ENCODE results near the gene VEZT.
A peak's percentile ranks its signal among the peaks of the same experiment; 100 is the strongest.

Gene VEZT

DNA sequence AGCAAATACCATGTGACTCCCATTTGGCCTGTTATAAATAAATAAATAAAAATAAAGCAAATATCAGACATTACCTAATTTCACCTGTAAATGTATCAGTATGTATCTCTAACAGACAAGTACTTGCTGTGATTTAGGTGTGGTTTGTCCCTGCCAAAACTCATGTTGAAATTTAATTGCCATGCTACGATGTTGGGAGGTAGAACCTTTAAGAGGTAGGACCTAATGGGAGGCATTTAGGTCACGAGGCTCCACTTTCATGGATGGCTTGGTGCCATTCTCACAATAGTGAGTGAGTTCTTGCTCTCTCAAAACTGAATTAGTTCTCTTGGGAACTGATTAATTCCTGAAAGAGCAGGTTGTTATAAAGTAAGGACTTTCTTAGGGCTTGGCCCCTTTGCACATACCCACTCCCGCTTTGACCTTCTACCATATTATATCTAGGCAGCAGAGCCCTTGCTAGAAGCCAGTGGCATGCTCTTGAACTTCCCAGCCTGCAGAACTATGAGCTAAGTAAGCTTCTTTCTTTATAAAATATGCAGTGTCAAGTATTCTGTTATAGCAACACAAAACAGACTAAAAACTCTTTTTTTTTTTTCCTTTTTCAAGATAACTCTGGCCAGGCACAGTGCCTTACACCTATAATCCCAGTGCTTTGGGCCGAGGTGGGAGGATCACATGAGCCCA is 26.0 kb downstream of the VEZT start:
- Histone ChIP-seq H3K4me3 (ENCODE audit: low read length) (no peak overlapping the region), H3K9me3 (ENCODE audit: insufficient read depth, low read depth, low read length) (no peaks in the 10 kb centered on the region), H3K27ac (ENCODE audit: low read length) (no peak overlapping the region), H3K27me3 (ENCODE audit: insufficient read depth, low read length) (no peaks in the 10 kb centered on the region), H3K9ac (ENCODE audit: low read depth, low read length) (no peak overlapping the region), H3K36me3 (ENCODE audit: insufficient read depth, low read depth, low read length) (peaks cover 19% of the 10 kb centered on the region; the same call in 1 of the 2 replicates), H3K4me1 (ENCODE audit: insufficient read depth, low read length) (no peaks in the 10 kb centered on the region)

DNA sequence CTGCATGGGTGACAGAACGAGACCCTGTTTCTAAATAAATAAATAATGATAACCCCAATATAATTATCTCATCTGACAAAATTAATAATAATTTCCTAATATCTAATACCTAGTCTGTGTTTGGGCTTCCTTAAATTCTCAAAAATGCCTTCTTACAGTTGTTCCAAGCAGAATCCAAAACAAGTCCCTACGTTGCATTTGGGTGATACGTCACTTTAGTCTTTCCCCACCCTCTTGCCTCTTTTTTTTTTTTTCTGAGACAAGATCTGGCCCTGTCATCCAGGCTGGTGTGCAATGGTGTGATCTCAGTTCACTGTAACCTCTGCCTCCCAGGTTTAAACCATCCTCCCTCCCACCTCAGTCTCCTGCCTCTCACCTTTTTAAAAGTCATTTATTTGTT is 26.7 kb downstream of the VEZT start:
- Histone ChIP-seq H3K9me3 (ENCODE audit: insufficient read depth, low read depth, low read length) (no peaks in the 10 kb centered on the region), H3K27ac (ENCODE audit: low read length) (no peak overlapping the region), H3K36me3 (ENCODE audit: insufficient read depth, low read depth, low read length) (peaks cover 19% of the 10 kb centered on the region; the same call in 1 of the 2 replicates), H3K4me3 (ENCODE audit: low read length) (no peak overlapping the region), H3K9ac (ENCODE audit: low read depth, low read length) (no peak overlapping the region), H3K27me3 (ENCODE audit: insufficient read depth, low read length) (no peaks in the 10 kb centered on the region), H3K4me1 (ENCODE audit: insufficient read depth, low read length) (peaks cover 3% of the 10 kb centered on the region; the same call in 1 of the 2 replicates)

DNA sequence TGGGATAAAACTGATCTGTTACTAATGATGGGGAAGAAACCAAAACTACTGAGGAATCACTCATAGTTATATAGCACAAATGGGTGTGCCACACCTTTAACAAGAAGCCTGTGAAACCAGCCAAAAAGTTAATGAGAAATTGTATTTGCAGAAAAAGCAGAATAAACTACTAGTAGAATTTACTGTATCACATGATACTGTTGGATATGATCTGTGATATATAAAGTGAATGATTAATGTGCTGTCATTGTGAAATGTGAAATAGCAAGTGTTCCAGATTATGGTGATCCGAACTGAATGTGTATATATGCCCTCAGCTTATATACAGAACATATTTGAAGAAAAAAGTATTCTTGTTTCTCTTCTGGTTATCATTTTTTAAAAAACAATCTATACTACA is 30.5 kb downstream of the VEZT start:
- peaks cover 5% of the 10 kb centered on the region; the same call in 1 of the 2 replicates for H3K4me1 ChIP-seq (ENCODE audit: insufficient read depth, low read length)
- no peak overlapping the region for H3K4me3 ChIP-seq (ENCODE audit: low read length)
- H3K9me3 ChIP-seq (ENCODE audit: insufficient read depth, low read depth, low read length): no peaks in the 10 kb centered on the region
- peaks cover 15% of the 10 kb centered on the region for H3K36me3 ChIP-seq (ENCODE audit: insufficient read depth, low read depth, low read length)
- H3K27ac ChIP-seq (ENCODE audit: low read length): no peak overlapping the region
- no peak overlapping the region for H3K9ac ChIP-seq (ENCODE audit: low read depth, low read length)
- no peaks in the 10 kb centered on the region for H3K27me3 ChIP-seq (ENCODE audit: insufficient read depth, low read length)

DNA sequence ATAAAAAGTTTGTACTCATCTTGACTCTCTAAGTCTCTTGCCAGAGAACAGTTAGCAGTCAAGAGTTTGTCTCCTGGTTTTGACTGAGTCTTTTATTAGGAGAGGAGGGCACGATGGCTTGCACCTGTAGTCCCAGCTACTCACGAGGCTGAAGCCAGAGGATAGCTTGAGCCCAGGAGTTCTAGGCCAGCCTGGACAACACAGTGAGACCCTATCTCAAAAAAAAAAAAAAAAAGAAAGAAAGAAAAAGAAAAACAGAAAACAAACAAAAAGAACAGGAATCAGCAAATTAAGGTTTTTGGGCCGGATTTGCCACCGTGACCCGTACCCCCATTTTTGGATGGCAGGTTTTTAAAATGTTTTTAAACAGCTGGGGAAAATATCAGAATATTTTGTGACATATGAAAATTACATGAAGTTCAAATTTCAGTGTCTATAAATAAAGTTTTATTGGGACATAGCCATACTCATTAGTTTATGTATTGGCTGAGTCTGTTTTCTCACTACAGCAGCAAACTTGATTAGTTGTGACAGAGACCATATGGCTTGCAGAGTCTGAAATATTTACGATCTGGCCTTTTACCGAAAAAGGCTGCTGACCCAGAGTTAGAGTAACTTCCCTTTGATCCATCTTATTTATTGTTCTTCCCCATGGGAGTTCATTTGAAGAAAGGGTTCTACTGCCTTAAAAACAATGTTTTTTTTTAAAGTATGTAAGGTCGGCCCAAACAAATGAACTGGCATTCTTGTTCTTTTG is 31.2 kb downstream of the VEZT start:
- Histone ChIP-seq H3K27me3 (ENCODE audit: insufficient read depth, low read length) (no peaks in the 10 kb centered on the region), H3K4me1 (ENCODE audit: insufficient read depth, low read length) (peaks cover 5% of the 10 kb centered on the region; the same call in 1 of the 2 replicates), H3K27ac (ENCODE audit: low read length) (no peak overlapping the region), H3K4me3 (ENCODE audit: low read length) (no peak overlapping the region), H3K36me3 (ENCODE audit: insufficient read depth, low read depth, low read length) (peaks cover 16% of the 10 kb centered on the region), H3K9me3 (ENCODE audit: insufficient read depth, low read depth, low read length) (no peaks in the 10 kb centered on the region), H3K9ac (ENCODE audit: low read depth, low read length) (no peak overlapping the region)

DNA sequence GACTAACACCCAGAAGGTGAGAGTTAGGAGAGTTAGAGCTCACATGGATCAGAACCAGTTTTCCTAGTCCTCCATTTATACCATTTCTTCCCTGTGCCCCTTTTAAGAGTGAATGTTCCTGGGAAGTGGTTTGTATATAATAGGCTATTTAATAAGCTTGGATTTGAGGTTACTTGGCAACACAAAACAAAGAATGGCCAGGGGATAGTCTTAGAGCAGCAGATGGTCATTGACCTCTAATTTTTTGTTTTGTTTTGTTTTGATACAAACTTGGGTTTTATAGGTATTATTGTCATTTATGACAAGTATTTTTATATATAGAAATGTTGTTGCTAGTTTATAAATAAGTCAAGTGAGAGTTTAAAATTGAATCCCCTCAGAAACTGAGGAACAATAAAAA is 35.8 kb downstream of the VEZT start:
- peaks cover 46% of the 10 kb centered on the region for H3K36me3 ChIP-seq (ENCODE audit: insufficient read depth, low read depth, low read length)
- no peaks in the 10 kb centered on the region for H3K9me3 ChIP-seq (ENCODE audit: insufficient read depth, low read depth, low read length)
- H3K27me3 ChIP-seq (ENCODE audit: insufficient read depth, low read length): no peaks in the 10 kb centered on the region
- no peak overlapping the region for H3K9ac ChIP-seq (ENCODE audit: low read depth, low read length)
- no peak overlapping the region for H3K27ac ChIP-seq (ENCODE audit: low read length)
- H3K4me3 ChIP-seq (ENCODE audit: low read length): no peak overlapping the region
- H3K4me1 ChIP-seq (ENCODE audit: insufficient read depth, low read length): peaks cover 21% of the 10 kb centered on the region; the same call in 1 of the 2 replicates

DNA sequence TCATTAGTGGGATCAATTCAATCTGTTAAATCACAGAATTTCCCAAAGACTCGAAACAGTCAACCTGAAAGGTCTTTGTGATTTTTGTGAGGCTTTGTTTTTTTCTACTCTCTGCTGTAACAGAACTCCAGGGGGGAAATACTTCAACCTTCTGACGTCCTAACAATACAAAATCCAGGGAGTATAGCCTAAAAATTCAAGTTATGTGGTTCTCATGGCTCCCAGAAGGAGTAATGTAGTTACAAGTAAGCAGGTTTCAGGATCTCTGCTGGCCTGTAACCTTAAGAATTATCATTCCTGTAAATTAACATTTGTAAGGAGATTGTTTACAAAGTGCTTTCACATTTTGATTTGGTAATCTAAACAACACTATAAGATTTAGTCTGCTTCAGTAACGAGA is 39.9 kb downstream of the VEZT start:
- peak overlapping the region; percentile 17; the same call in 1 of the 2 replicates for H3K4me3 ChIP-seq (ENCODE audit: low read length)
- peaks cover 17% of the 10 kb centered on the region; the same call in 1 of the 2 replicates for H3K4me1 ChIP-seq (ENCODE audit: insufficient read depth, low read length)
- peaks cover 64% of the 10 kb centered on the region for H3K36me3 ChIP-seq (ENCODE audit: insufficient read depth, low read depth, low read length)
- H3K27me3 ChIP-seq (ENCODE audit: insufficient read depth, low read length): no peaks in the 10 kb centered on the region
- H3K9me3 ChIP-seq (ENCODE audit: insufficient read depth, low read depth, low read length): no peaks in the 10 kb centered on the region
- no peak overlapping the region for H3K27ac ChIP-seq (ENCODE audit: low read length)
- peak overlapping the region; percentile 28 for H3K9ac ChIP-seq (ENCODE audit: low read depth, low read length)

DNA sequence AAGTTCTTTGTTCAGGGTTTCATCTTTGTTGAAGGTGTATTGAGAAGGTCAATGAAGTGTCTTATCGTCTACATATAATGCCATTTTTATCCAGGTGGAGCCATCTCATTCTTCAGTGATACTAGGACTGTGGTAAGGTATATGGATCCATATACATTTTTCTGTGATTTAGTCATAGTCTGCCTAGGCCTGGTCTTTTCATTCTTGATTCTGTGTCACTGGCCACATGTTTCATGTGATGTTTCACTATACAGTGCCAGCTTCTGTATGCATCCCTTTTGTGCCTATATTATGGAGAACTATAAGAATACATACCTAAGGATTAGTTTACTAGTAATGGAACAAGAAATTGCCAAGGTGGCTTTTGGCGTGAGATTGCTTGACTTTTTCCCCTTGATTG is 40.5 kb downstream of the VEZT start:
- no peak overlapping the region for H3K9ac ChIP-seq (ENCODE audit: low read depth, low read length)
- H3K27ac ChIP-seq (ENCODE audit: low read length): no peak overlapping the region
- peaks cover 17% of the 10 kb centered on the region; the same call in 1 of the 2 replicates for H3K4me1 ChIP-seq (ENCODE audit: insufficient read depth, low read length)
- no peak overlapping the region for H3K4me3 ChIP-seq (ENCODE audit: low read length)
- H3K36me3 ChIP-seq (ENCODE audit: insufficient read depth, low read depth, low read length): peaks cover 66% of the 10 kb centered on the region
- H3K9me3 ChIP-seq (ENCODE audit: insufficient read depth, low read depth, low read length): no peaks in the 10 kb centered on the region
- H3K27me3 ChIP-seq (ENCODE audit: insufficient read depth, low read length): no peaks in the 10 kb centered on the region

DNA sequence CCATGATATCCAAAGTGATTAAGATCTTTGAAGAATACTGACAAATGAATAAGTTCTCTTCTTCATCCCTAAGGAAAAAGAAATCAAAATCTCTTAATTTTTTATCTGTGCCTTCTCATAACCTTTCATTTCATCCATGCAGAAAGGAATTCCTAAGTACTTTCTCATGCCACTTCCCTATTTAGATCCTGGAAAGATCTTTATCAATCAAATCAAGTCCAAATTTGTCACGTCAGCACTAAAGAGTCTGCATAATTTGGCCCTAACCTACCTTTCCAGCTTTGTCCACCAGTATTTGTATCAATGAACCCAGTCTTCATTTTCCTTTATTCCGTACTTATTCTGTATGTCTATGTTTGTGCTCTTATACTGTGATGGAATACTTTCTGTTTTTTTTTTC is 41.2 kb downstream of the VEZT start:
- H3K4me3 ChIP-seq (ENCODE audit: low read length): no peak overlapping the region
- peaks cover 68% of the 10 kb centered on the region for H3K36me3 ChIP-seq (ENCODE audit: insufficient read depth, low read depth, low read length)
- peaks cover 17% of the 10 kb centered on the region; the same call in 1 of the 2 replicates for H3K4me1 ChIP-seq (ENCODE audit: insufficient read depth, low read length)
- H3K9me3 ChIP-seq (ENCODE audit: insufficient read depth, low read depth, low read length): no peaks in the 10 kb centered on the region
- no peaks in the 10 kb centered on the region for H3K27me3 ChIP-seq (ENCODE audit: insufficient read depth, low read length)
- H3K9ac ChIP-seq (ENCODE audit: low read depth, low read length): no peak overlapping the region
- no peak overlapping the region for H3K27ac ChIP-seq (ENCODE audit: low read length)

DNA sequence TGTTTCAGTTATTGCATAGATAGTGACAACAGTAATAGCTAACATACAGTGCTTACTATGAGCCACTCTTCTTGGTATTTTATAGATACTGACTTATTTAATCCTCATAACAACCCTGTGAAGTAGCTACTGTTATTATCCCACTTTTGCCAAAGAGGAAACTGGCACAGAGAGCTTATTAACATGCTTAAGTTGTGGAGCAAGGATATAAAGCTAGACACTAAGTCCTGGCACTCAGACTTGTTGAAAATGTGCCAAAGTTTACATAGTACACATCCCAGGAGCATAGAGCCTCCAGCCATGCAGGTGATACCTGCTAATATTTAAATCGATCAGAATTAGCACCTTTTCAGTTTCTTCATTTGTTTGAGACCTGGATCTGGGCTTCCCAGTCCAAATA is 41.8 kb downstream of the VEZT start:
- Histone ChIP-seq H3K36me3 (ENCODE audit: insufficient read depth, low read depth, low read length) (peaks cover 72% of the 10 kb centered on the region), H3K9me3 (ENCODE audit: insufficient read depth, low read depth, low read length) (no peaks in the 10 kb centered on the region), H3K4me3 (ENCODE audit: low read length) (no peak overlapping the region), H3K27me3 (ENCODE audit: insufficient read depth, low read length) (no peaks in the 10 kb centered on the region), H3K4me1 (ENCODE audit: insufficient read depth, low read length) (peaks cover 17% of the 10 kb centered on the region; the same call in 1 of the 2 replicates), H3K27ac (ENCODE audit: low read length) (no peak overlapping the region), H3K9ac (ENCODE audit: low read depth, low read length) (no peak overlapping the region)

DNA sequence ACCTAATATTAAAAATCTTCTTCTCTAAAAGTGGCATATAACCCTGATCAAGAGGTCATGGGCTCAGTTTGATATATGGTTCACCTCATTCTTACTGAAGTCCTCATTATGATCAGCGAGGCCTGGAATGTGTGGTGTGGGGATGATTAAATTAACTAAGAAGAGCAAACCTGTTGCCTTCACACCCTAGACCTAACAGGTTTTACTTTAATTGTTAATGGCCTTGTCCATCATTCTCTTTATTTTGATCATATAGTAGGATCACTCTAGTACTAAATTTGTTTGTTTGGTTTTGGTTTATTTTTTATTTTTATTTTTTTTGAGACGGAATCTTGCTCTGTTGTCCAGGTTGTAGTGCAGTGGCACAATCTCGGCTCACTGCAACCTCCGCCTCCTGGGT is 43.5 kb downstream of the VEZT start:
- Histone ChIP-seq H3K9me3 (ENCODE audit: insufficient read depth, low read depth, low read length) (no peaks in the 10 kb centered on the region), H3K27me3 (ENCODE audit: insufficient read depth, low read length) (no peaks in the 10 kb centered on the region), H3K4me3 (ENCODE audit: low read length) (no peak overlapping the region), H3K9ac (ENCODE audit: low read depth, low read length) (no peak overlapping the region), H3K36me3 (ENCODE audit: insufficient read depth, low read depth, low read length) (peaks cover 68% of the 10 kb centered on the region), H3K4me1 (ENCODE audit: insufficient read depth, low read length) (peaks cover 17% of the 10 kb centered on the region; the same call in 1 of the 2 replicates), H3K27ac (ENCODE audit: low read length) (no peak overlapping the region)

DNA sequence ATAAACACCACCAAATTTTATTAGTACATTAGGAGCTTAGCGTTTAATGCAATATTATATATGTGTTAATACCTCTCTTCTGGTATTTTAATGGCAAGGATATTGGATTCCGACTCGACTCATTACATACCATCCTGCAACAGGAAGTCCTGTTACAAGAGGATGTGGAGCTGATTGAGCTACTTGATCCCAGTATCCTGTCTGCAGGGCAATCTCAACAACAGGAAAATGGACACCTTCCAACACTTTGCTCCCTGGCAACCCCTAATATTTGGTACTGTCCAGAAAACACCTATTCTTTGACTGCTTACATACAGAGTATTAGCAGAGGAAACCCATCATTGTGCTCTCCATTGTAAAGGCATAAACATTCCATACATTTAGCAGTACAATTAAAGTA is 45.2 kb downstream of the VEZT start:
- H3K27me3 ChIP-seq (ENCODE audit: insufficient read depth, low read length): no peaks in the 10 kb centered on the region
- no peaks in the 10 kb centered on the region; the same call in 1 of the 2 replicates for H3K4me1 ChIP-seq (ENCODE audit: insufficient read depth, low read length)
- H3K9ac ChIP-seq (ENCODE audit: low read depth, low read length): no peak overlapping the region
- no peak overlapping the region for H3K27ac ChIP-seq (ENCODE audit: low read length)
- no peak overlapping the region for H3K4me3 ChIP-seq (ENCODE audit: low read length)
- no peaks in the 10 kb centered on the region for H3K9me3 ChIP-seq (ENCODE audit: insufficient read depth, low read depth, low read length)
- H3K36me3 ChIP-seq (ENCODE audit: insufficient read depth, low read depth, low read length): peaks cover 73% of the 10 kb centered on the region

DNA sequence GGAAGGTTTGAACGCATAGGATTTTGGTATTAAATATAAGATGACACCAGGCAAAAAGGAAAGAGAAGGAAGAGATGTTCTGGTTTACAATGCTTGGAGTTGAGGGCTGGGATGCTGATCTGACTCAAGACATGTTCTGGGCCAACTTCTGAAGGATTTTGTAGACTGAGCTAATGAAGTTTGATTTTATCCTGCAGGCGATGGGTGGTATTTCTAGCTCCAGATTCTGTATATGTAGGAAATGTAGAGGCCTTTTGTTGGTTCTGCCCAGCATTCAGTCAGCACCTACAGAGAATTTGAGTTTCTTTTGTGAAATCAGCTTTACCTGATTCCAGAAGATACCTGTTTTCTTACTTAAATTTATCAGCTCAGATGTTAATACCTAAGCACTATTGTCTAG is 48.2 kb downstream of the VEZT start:
- Histone ChIP-seq H3K27ac (ENCODE audit: low read length) (no peak overlapping the region), H3K36me3 (ENCODE audit: insufficient read depth, low read depth, low read length) (peaks cover 75% of the 10 kb centered on the region), H3K9me3 (ENCODE audit: insufficient read depth, low read depth, low read length) (no peaks in the 10 kb centered on the region), H3K4me1 (ENCODE audit: insufficient read depth, low read length) (no peaks in the 10 kb centered on the region), H3K9ac (ENCODE audit: low read depth, low read length) (no peak overlapping the region), H3K4me3 (ENCODE audit: low read length) (no peak overlapping the region), H3K27me3 (ENCODE audit: insufficient read depth, low read length) (no peaks in the 10 kb centered on the region)

Measured in iPS-20b (cell line).